Measurements from ENCODE around the gene ATXN10. TPM values are rescaled to one million over a fixed set of nuclear protein-coding genes. Genes with fewer than 3 reads are reported as not detected.

Gene ATXN10
- total and polyA plus RNA-seq, 10 of the 15 experiments (the other 5 are each of a cell fraction or from before 2014, with no cell fraction given) = 29.2 to 249 (median 146) TPM

DNA sequence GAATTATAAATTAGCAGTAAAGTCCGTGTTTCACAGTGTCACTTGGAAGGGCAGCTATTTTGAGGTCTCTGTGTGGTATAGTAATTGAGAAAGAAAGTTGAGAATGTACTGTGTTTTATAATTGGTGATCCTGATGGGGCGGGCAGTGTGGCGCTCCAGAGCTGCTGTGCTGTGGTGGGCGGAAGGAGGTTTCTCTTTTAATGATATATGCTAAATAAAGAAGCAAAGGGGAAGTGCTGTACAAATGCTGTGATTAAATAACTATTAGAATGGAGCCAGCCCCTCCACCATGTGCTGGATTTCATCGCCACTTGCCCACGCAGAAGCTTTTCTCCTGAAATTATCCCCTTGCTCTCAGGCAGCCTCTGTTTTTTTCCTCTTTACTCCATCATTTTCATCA is 24.6 kb downstream of the ATXN10 start (continued):
- TF ChIP-seq CREM (IDR thresholded peaks at IDR 0.05; ENCODE audit: low read depth) (0 out of 2 replicates have a peak, but pooled peaks have one; percentile 15), SPI1 (IDR thresholded peaks at IDR 0.05; ENCODE audit: borderline replicate concordance, insufficient read depth, low read depth, low read length) (peak; percentile 95), JUNB (IDR thresholded peaks at IDR 0.05) (peak; percentile 35), RAD21 (IDR thresholded peaks at IDR 0.05; ENCODE audit: insufficient read depth, low read depth, low read length) (peak; percentile 0; the same call in 1 of the 2 replicates), YY1 (IDR thresholded peaks at IDR 0.05; ENCODE audit: low read depth, low read length) (peak; percentile 37; the same call in 1 of the 2 replicates), CHD1 (IDR thresholded peaks at IDR 0.05; ENCODE audit: low read depth, low read length) (no peak), POU2F2 (IDR thresholded peaks at IDR 0.05; ENCODE audit: borderline replicate concordance, low read depth, low read length) (peak; percentile 21; the same call in 1 of the 3 replicates), EED (IDR thresholded peaks at IDR 0.05; ENCODE audit: low read depth) (0 out of 2 replicates have a peak, but pooled peaks have one; percentile 41), CBFB (IDR thresholded peaks at IDR 0.05; ENCODE audit: low read depth) (no peak), PRDM15 (CRISPR knock-in tag; IDR thresholded peaks at IDR 0.05) (no peak), MTA2 (IDR thresholded peaks at IDR 0.05; ENCODE audit: low read depth) (peak; percentile 84), SIN3A (IDR thresholded peaks at IDR 0.05; ENCODE audit: low read depth, low read length) (no peak), RUNX3 (IDR thresholded peaks at IDR 0.05; ENCODE audit: low read length) (peak; percentile 71), IKZF1 (conservative IDR thresholded peaks at IDR 0.05) (peak; percentile 44; the same call in 1 of the 2 replicates), IRF4 (IDR thresholded peaks at IDR 0.05; ENCODE audit: low read depth, low read length) (no peak), NFIC (IDR thresholded peaks at IDR 0.05; ENCODE audit: low read depth, low read length) (peak; percentile 51; the same call in 1 of the 2 replicates), ZNF207 (IDR thresholded peaks at IDR 0.05; ENCODE audit: borderline replicate concordance) (no peak), MEF2B (IDR thresholded peaks at IDR 0.05; ENCODE audit: partially characterized antibody, poor library complexity, severe bottlenecking) (peak; percentile 78), EGR1 (IDR thresholded peaks at IDR 0.05; ENCODE audit: borderline replicate concordance in 1 of 2, low read depth in 2 of 2, low read length in 2 of 2) (peak in 1 of 2 experiments; percentile 42; a peak in 1 of 3 replicates), HDGF (IDR thresholded peaks at IDR 0.05) (no peak)
- TF ChIP-seq, protein P1, sequence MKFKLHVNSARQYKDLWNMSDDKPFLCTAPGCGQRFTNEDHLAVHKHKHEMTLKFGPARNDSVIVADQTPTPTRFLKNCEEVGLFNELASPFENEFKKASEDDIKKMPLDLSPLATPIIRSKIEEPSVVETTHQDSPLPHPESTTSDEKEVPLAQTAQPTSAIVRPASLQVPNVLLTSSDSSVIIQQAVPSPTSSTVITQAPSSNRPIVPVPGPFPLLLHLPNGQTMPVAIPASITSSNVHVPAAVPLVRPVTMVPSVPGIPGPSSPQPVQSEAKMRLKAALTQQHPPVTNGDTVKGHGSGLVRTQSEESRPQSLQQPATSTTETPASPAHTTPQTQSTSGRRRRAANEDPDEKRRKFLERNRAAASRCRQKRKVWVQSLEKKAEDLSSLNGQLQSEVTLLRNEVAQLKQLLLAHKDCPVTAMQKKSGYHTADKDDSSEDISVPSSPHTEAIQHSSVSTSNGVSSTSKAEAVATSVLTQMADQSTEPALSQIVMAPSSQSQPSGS (IDR thresholded peaks at IDR 0.05; ENCODE audit: low read length) = no peak; the same call in 1 of the 2 replicates

All from GM12878 (cell line).